HepG2 (cell line): ENCODE results near the gene TM9SF4. TPM values are rescaled to one million over a fixed set of nuclear protein-coding genes. Genes with fewer than 3 reads are reported as not detected.
A peak's percentile ranks its signal among the peaks of the same experiment; 100 is the strongest.

Source experiments
- ATAC-seq: fragments of 200-7000 bp; cut with Tn5 transposase; 3 replicates; pipeline ENCODE4 v1.9.1; 2020; ENCODE audit warnings: mild to moderate bottlenecking, moderate library complexity
- BruUV-seq: library from RNA; stranded (reverse); fragments of 400-500 nt; replicated peaks from 2 replicates; lab custom pipeline; 2021; lab: Mats Ljungman, UMichigan
- CTCF ChIA-PET: fragments of 300-600 bp; formaldehyde crosslinking; extraction: SDS; loops from one replicate; lab custom pipeline; 2021; ENCODE audit warnings: low total read pairs, inconsistent platforms, low intra/inter-chr PET ratio; lab: Yijun Ruan, JAX
- POLR2A ChIA-PET: fragments of 350-600 bp; sonication (Branson Sonifier 250); formaldehyde crosslinking; loops from one replicate; lab custom pipeline; 2020; ENCODE audit warnings: antibody characterized with exemption, inconsistent platforms; lab: Yijun Ruan, JAX
- DNase-seq: peaks from one replicate; pipeline ENCODE4 v3.0.0-alpha.2; 2015; ENCODE audit warnings: low spot score
- FAIRE-seq: peaks from 3 replicates; lab custom pipeline; 2011; peaks lifted over from hg19 to GRCh38; lab: Jason Lieb, UNC
- H2AFZ ChIP-seq: one replicate; pipeline ENCODE4 v1.6.1; 2011; ENCODE audit warnings: low read length, inconsistent platforms
- H3K27ac ChIP-seq: fragments of 300-600 bp; 3 replicates; pipeline ENCODE4 v1.8.0; 2011; ENCODE audit warnings: mixed run types, mild to moderate bottlenecking, mixed read lengths, low read length, inconsistent platforms; ENCODE audit not compliant: insufficient read depth; ENCODE audit errors: extremely low read length
- H3K27me3 ChIP-seq, 2 experiments: fragments of 200-600 bp in 1 of 2; 2 replicates in 1 of 2; 3 replicates in 1 of 2; pipeline versions ENCODE4 v1.6.0 to v1.8.0; 2011; ENCODE audit warnings: low read length in 2 of 2, mild to moderate bottlenecking in 2 of 2, moderate library complexity in 2 of 2, inconsistent platforms in 1 of 2; ENCODE audit not compliant: insufficient read depth in 2 of 2, control insufficient read depth in 1 of 2
- H3K36me3 ChIP-seq, 2 experiments: fragments of 200-600 bp in 1 of 2; replicated peaks in 1 of 2; 2 replicates in 1 of 2; 3 replicates in 1 of 2; pipeline versions ENCODE4 v1.5.1 to v1.8.0; 2011; ENCODE audit warnings: low read length in 2 of 2, inconsistent platforms in 1 of 2; ENCODE audit not compliant: insufficient read depth in 2 of 2, control insufficient read depth in 1 of 2
- H3K4me1 ChIP-seq: 2 replicates; pipeline ENCODE4 v1.5.1; 2012; ENCODE audit warnings: low read length, inconsistent platforms; ENCODE audit not compliant: insufficient read depth
- H3K4me2 ChIP-seq: 2 replicates; pipeline ENCODE4 v1.6.0; 2011; ENCODE audit warnings: low read depth, low read length, inconsistent platforms
- H3K4me3 ChIP-seq, 3 experiments: fragments of 200-600 bp in 1 of 3; sonication (generic), shearing (Covaris generic) in 1 of 3; replicated peaks in 1 of 3; 2 replicates each; pipeline ENCODE4 v1.5.1; 2011 to 2016; ENCODE audit warnings: low read length in 3 of 3, inconsistent platforms in 2 of 3, low read depth in 2 of 3, mild to moderate bottlenecking in 2 of 3, control low read depth in 1 of 3, mixed read lengths in 1 of 3; ENCODE audit not compliant: insufficient read depth in 1 of 3
- H3K79me2 ChIP-seq: one replicate; pipeline ENCODE4 v1.6.1; 2011; ENCODE audit warnings: low read length, inconsistent platforms; ENCODE audit not compliant: insufficient read depth
- H3K9ac ChIP-seq: 2 replicates; pipeline ENCODE4 v1.6.0; 2011; ENCODE audit warnings: mild to moderate bottlenecking, low read depth, low read length, inconsistent platforms; ENCODE audit not compliant: insufficient read depth
- H3K9me3 ChIP-seq: 2 replicates; pipeline ENCODE4 v1.5.1; 2012; ENCODE audit warnings: mild to moderate bottlenecking, low read length
- H4K20me1 ChIP-seq: 2 replicates; pipeline ENCODE4 v1.6.0; 2011; ENCODE audit warnings: inconsistent platforms, mild to moderate bottlenecking, low read length, moderate library complexity; ENCODE audit not compliant: insufficient read depth
- CHD4 ChIP-seq: fragments of 200-600 bp; sonication (generic); IDR thresholded peaks from 2 replicates; pipeline ENCODE4 v1.7.0; 2017; ENCODE audit warnings: mild to moderate bottlenecking, low read length, borderline replicate concordance
- E2F1 ChIP-seq: sonication (generic); formaldehyde crosslinking; IDR thresholded peaks from 2 replicates; pipeline ENCODE4 v1.5.0; 2020; ENCODE audit warnings: missing genetic modification reagents
- FOSL1 ChIP-seq: sonication (generic); formaldehyde crosslinking; IDR thresholded peaks from 2 replicates; pipeline ENCODE4 v1.9.0; 2021; ENCODE audit warnings: missing genetic modification reagents, borderline replicate concordance
- KDM1A ChIP-seq: IDR thresholded peaks from 2 replicates; pipeline ENCODE4 v1.6.1; 2016; ENCODE audit warnings: missing compliant biosample characterization
- MXD3 ChIP-seq: IDR thresholded peaks from 2 replicates; pipeline ENCODE4 v1.6.1; 2016; ENCODE audit warnings: mild to moderate bottlenecking, missing biosample characterization, missing genetic modification reagents
- SAFB2 ChIP-seq: sonication (generic); formaldehyde crosslinking; IDR thresholded peaks from 2 replicates; pipeline ENCODE4 v1.5.1; 2020; ENCODE audit warnings: missing genetic modification reagents, low read depth, mild to moderate bottlenecking, borderline replicate concordance
- ZBTB20 ChIP-seq: sonication (generic); formaldehyde crosslinking; IDR thresholded peaks from 2 replicates; pipeline ENCODE4 v1.8.1; 2023; ENCODE audit warnings: missing genetic modification reagents, low read depth, mild to moderate bottlenecking, borderline replicate concordance
- ZBTB25 ChIP-seq: IDR thresholded peaks from 2 replicates; pipeline ENCODE4 v1.6.1; 2018; ENCODE audit warnings: missing genetic modification reagents
- ZBTB38 ChIP-seq: sonication (generic); formaldehyde crosslinking; IDR thresholded peaks from 2 replicates; pipeline ENCODE4 v1.5.1; 2020; ENCODE audit warnings: mild to moderate bottlenecking, missing genetic modification reagents
- ZNF629 ChIP-seq: sonication (generic); formaldehyde crosslinking; conservative IDR thresholded peaks from 2 replicates; pipeline ENCODE4 v1.5.0; 2020; ENCODE audit warnings: missing genetic modification reagents
- WGBS: methylation state at CpG from one replicate; pipeline ENCODE4 v1.1.6; 2017; ENCODE audit warnings: low lambda C conversion rate; 5-methylcytosine and 5-hydroxymethylcytosine counted together
- in situ Hi-C: cut with HindIII; loops from 2 replicates; pipeline ENCODE4 v1.10.0; 2017; ENCODE audit warnings: low pct_unique_long_range_greater_than_20kb; ENCODE audit not compliant: extremely low pct_ligation_motif_present
- intact Hi-C: fragments of 100-400 bp; cut with micrococcal nuclease; formaldehyde crosslinking; loops from one replicate; pipeline ENCODE4 v1.10.0; 2022; ENCODE audit not compliant: unreplicated experiment
- polyA plus RNA-seq, 8 experiments: library from polyadenylated mRNA; depleted of rRNA in 3 of 8; stranded (reverse) in 7 of 8; unstranded in 1 of 8; fragments of >200 nt; fragmentation: Illumina TruSeq in 4 of 8; extraction: Trizol in 4 of 8; gene quantifications; 2 replicates each; pipeline versions ENCODE4 v1.2.1 to v1.2.3, GENCODE V29; 2011 to 2016; ENCODE audit warnings: low read depth in 4 of 8, missing spikeins in 1 of 8, mixed read lengths in 1 of 8; ENCODE audit not compliant: insufficient read depth in 1 of 8
- total RNA-seq, 5 experiments: library from RNA; depleted of rRNA; stranded (reverse); fragments of >200 nt; fragmentation: Illumina TruSeq; extraction: Trizol; gene quantifications; 2 replicates each; pipeline ENCODE4 v1.2.3, GENCODE V29; 2016; ENCODE audit warnings: low read depth in 1 of 5

TM9SF4 gene
- total and polyA plus RNA-seq, 2 of the 13 experiments (the other 11 are each of a cell fraction or from before 2014, with no cell fraction given): 53.5 to 171 TPM

- Histone ChIP-seq H3K9me3 (no peaks in the 10 kb centered on the region), H2AFZ (no peak overlapping the region)
- no peak for FAIRE-seq
- in situ Hi-C loops: no loop called here
- TF ChIP-seq ZBTB38 (CRISPR knock-in tag): 0 out of 2 replicates have a peak, but pooled peaks have one; percentile 19
- no peak for TF ChIP-seq E2F1 (CRISPR knock-in tag)
- TF ChIP-seq, all 625 proteins: peak for 1
- BruUV-seq: no TSS peak
- H3K36me3 ChIP-seq: peaks cover 0 to 4% of the 10 kb centered on the region in 2 experiments; a peak in 3 of 5 replicates
- 96% methylated on average over 5 of the region's 5 CpGs for WGBS
- intact Hi-C loops: no loop called here
- H3K4me1 ChIP-seq: peaks cover 26% of the 10 kb centered on the region
- no peak overlapping the region for H3K9ac ChIP-seq
- H4K20me1 ChIP-seq: peaks cover 34% of the 10 kb centered on the region
- H3K27ac ChIP-seq: no peak overlapping the region
- H3K27me3 ChIP-seq: no peaks in the 10 kb centered on the region
- H3K4me2 ChIP-seq: no peak overlapping the region
- DNase-seq (no peak), ATAC-seq (no peak)
- H3K79me2 ChIP-seq: peaks cover 66% of the 10 kb centered on the region
- CTCF ChIA-PET: no interaction called here
- POLR2A ChIA-PET: no interaction called here
- no peak overlapping the region for H3K4me3 ChIP-seq
Measured at GRCh38 chr20:32125506-32125905, 16.0 kb downstream of the TM9SF4 start.

GRCh38 chr20:32126919-32127318 lies 17.4 kb downstream of the TM9SF4 start:
- Histone ChIP-seq H3K9ac (no peak overlapping the region), H4K20me1 (peaks cover 32% of the 10 kb centered on the region), H2AFZ (no peak overlapping the region), H3K27ac (no peak overlapping the region), H3K4me1 (peaks cover 19% of the 10 kb centered on the region), H3K36me3 (peaks cover 0 to 4% of the 10 kb centered on the region in 2 experiments; a peak in 3 of 5 replicates), H3K4me3 (no peak overlapping the region), H3K9me3 (no peaks in the 10 kb centered on the region), H3K79me2 (peaks cover 75% of the 10 kb centered on the region), H3K27me3 (no peaks in the 10 kb centered on the region), H3K4me2 (no peak overlapping the region)
- POLR2A ChIA-PET: no interaction called here
- FAIRE-seq (no peak), DNase-seq (no peak), ATAC-seq (no peak)
- intact Hi-C loops (no loop called here), in situ Hi-C loops (no loop called here)
- TF ChIP-seq ZBTB20 (CRISPR knock-in tag) (no peak), ZBTB25 (no peak), MXD3 (CRISPR knock-in tag) (no peak), FOSL1 (no peak), SAFB2 (no peak), KDM1A (CRISPR knock-in tag) (0 out of 2 replicates have a peak, but pooled peaks have one; percentile 52), CHD4 (peak; percentile 61; the same call in 1 of the 2 replicates), ZNF629 (CRISPR knock-in tag) (peak; percentile 96)
- CTCF ChIA-PET: no interaction called here
- WGBS: 85% methylated on average over 8 of the region's 8 CpGs
- BruUV-seq: no TSS peak
